ENCODE results near the gene PIGT.

DNA sequence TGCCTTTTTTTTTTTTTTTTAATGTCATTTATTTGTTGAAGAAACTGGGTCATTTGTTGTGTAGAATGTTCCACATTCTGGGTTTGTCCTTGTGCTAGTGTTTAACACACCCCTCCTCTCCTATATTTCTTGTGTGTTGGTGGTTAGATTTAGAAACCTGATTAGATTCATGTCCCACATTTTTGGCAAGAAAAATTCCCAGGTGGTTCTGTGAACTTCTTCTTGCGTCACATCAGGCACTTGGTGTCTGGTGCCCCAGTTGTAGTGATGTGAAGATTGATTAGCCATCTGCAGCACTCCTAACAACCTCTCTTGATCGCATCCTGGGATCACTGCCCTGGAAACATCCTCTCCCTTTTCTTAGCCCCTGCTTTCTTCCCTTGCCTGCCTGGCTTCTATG lies 7.8 kb downstream of the PIGT start:
- TF ChIP-seq, protein P1, sequence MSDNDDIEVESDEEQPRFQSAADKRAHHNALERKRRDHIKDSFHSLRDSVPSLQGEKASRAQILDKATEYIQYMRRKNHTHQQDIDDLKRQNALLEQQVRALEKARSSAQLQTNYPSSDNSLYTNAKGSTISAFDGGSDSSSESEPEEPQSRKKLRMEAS (IDR thresholded peaks at IDR 0.05; ENCODE audit: low read depth, low read length): no peak
- TF ChIP-seq POLR2A (IDR thresholded peaks at IDR 0.05; ENCODE audit: low read depth, low read length) (no peak), ASH2L (IDR thresholded peaks at IDR 0.05; ENCODE audit: borderline replicate concordance, low read depth) (no peak), JUND (IDR thresholded peaks at IDR 0.05; ENCODE audit: low read depth, low read length) (no peak)
- TF ChIP-seq, protein P2, sequence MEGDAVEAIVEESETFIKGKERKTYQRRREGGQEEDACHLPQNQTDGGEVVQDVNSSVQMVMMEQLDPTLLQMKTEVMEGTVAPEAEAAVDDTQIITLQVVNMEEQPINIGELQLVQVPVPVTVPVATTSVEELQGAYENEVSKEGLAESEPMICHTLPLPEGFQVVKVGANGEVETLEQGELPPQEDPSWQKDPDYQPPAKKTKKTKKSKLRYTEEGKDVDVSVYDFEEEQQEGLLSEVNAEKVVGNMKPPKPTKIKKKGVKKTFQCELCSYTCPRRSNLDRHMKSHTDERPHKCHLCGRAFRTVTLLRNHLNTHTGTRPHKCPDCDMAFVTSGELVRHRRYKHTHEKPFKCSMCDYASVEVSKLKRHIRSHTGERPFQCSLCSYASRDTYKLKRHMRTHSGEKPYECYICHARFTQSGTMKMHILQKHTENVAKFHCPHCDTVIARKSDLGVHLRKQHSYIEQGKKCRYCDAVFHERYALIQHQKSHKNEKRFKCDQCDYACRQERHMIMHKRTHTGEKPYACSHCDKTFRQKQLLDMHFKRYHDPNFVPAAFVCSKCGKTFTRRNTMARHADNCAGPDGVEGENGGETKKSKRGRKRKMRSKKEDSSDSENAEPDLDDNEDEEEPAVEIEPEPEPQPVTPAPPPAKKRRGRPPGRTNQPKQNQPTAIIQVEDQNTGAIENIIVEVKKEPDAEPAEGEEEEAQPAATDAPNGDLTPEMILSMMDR (IDR thresholded peaks at IDR 0.05 in 2 of 3, conservative IDR thresholded peaks at IDR 0.05 in 1 of 3; ENCODE audit: control insufficient read depth in 2 of 3, extremely low read depth in 1 of 3, insufficient read depth in 1 of 3, low read depth in 3 of 3, low read length in 3 of 3): no peak
- TF ChIP-seq, protein P3, sequence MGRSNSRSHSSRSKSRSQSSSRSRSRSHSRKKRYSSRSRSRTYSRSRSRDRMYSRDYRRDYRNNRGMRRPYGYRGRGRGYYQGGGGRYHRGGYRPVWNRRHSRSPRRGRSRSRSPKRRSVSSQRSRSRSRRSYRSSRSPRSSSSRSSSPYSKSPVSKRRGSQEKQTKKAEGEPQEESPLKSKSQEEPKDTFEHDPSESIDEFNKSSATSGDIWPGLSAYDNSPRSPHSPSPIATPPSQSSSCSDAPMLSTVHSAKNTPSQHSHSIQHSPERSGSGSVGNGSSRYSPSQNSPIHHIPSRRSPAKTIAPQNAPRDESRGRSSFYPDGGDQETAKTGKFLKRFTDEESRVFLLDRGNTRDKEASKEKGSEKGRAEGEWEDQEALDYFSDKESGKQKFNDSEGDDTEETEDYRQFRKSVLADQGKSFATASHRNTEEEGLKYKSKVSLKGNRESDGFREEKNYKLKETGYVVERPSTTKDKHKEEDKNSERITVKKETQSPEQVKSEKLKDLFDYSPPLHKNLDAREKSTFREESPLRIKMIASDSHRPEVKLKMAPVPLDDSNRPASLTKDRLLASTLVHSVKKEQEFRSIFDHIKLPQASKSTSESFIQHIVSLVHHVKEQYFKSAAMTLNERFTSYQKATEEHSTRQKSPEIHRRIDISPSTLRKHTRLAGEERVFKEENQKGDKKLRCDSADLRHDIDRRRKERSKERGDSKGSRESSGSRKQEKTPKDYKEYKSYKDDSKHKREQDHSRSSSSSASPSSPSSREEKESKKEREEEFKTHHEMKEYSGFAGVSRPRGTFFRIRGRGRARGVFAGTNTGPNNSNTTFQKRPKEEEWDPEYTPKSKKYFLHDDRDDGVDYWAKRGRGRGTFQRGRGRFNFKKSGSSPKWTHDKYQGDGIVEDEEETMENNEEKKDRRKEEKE (IDR thresholded peaks at IDR 0.05): no peak
